GM21367 (cell line): ENCODE measurements around the gene OR2A25.
"Not testable (repeated sequence)": the region's sequence is repeated elsewhere in the genome, so short reads cannot be mapped to it uniquely, and the experiment has no call there.

ENCODE experiments used
- ATAC-seq: cut with Tn5 transposase; IDR thresholded peaks from one replicate; pipeline ENCODE4 v1.9.1; 2021; ENCODE audit not compliant: unreplicated experiment

OR2A25 gene, protein sequence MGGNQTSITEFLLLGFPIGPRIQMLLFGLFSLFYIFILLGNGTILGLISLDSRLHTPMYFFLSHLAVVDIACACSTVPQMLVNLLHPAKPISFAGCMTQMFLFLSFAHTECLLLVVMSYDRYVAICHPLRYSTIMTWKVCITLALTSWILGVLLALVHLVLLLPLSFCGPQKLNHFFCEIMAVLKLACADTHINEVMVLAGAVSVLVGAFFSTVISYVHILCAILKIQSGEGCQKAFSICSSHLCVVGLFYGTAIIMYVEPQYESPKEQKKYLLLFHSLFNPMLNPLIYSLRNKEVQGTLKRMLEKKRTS

DNA sequence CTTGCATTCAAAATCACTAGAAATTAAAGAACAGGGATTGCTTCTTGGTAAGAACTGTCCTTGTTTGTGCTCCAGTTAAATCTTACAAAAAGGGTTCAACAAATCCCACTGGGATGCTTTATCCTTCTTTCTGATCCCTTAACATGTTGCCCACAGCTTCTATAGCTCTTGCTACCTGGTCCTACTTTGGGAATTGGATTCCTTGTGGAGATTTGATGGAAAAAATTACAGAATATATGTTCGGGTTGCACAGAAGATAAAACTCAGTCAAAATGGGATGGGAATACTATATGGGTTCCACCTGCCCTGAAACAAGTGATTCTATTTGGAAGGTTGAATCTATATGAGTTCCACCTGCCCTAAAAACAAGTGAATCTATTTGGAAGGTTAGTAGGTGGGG is at the start of gene OR2A25:
OR2A25 (plus strand) TSS at position 301 of the 400 bp plus-strand sequence. CDS start 4,409 bp downstream, outside the sequence.
- ATAC-seq: no peak

DNA sequence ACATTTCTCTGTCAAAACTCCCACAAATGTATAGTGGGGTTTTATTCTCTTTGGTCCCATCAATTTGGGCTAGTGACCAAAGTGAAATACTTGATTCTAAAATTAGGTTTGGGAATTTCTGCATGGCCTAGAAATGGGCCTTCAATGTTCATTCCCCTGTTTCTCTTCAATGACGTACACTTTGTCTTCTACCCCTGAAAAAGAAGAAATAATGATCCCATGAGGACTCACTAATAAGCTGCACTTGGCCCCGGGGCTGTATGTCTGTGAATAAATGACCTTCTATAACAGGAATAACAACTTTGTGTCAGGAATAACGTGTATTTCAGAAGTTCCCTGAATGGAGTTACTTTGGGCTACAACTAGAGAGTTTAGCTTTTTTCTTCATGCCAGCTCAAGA is 49.3 kb upstream of the OR2A25 start:
- no peak for ATAC-seq

DNA sequence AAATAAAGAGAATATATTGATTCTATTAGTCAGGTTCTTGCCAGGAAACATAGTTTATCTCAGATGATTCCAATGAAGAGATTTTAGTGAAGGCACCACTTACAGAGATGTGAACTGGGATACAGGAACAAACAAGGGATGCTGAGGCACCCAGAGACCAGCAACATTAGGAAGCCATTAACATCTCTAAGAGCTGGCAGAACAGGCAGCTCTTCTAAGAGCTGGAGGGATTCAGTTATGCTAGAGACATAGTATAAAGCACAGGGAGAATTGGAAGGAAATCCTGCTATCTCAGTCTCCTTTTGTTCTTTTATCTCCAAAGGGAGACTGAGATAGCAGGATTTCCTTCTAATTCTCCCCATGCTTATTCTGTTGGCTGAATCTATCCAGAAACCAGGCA is 47.4 kb upstream of the OR2A25 start:
- no peak for ATAC-seq

DNA sequence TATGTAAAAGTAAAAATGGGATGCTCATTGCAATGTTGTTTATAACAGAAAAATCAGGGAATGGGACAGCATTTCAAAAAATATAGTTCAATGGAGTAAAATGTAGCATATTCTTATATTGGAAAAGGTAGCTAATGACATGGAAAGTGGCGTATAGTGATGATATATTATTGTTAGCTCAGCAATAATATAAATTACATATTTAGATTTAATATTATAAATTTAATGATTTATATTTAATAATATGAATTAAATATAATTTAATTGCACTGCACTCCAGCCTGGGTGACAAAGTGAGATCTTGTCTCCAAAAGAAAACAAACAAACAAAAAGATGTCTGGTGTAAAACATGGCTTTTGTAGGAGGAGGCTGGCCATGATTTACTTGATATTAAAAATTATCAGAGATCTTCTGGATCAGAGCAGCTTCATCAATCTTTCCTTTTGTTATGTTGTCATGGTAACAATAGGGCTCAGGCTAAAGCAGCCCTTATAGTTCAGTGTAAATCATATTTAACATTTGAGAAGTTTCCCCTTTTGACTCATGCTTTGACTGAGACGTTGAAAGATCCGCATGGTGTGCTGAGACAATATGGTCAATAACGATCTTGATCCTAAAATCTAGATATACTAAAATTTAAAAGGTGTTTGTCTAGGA is 46.3 kb upstream of the OR2A25 start:
- no peak for ATAC-seq

DNA sequence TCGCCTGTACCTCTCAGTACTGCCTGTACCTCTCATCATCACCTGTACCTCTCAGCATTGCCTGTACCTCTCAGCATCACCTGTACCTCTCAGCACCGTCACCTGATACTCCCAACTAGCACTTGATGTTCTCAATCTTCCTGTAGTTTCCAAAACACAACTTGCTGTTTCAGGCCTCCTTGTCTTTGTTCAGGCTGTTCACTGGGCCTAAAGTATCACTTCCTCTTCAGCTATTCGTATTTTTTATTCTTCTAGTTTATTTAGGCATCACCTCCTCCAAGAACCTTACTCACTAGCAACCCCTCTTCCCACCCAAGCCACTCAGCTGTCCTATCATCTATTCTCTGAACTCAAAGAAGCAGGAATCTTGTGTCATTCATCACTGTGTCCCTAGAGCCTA is 45.4 kb upstream of the OR2A25 start:
- ATAC-seq: no peak

DNA sequence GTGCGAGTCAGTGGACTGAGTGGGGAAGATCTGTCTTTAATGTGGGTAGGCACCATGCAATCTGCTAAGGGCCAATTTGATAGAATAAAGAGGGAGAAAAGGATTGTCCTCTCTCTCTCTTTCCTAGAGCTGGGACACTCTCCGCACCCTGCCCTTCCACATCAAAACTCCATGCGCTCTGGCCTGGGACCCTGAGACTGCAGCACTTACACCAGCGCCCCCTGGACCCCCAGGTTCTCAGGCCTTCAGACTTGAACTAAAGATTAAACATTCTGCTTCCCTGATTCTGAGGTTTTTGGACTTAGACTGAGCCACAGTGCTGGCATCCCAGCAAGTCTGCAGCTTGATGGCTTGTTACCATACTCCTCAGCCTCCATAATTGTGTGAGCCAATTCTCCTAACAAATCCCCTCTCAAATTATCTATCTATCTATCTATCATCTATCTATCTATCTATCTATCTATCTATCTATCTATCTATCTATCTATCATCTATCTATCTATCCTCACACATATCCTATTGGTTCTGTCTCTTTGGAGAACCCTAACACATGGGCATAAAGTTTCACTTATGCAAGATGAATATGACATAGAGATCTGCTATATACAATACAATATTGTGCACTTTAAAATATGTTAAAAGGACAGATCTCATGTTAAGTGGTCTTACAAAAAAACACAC is 43.3 kb upstream of the OR2A25 start:
- no peak for ATAC-seq

DNA sequence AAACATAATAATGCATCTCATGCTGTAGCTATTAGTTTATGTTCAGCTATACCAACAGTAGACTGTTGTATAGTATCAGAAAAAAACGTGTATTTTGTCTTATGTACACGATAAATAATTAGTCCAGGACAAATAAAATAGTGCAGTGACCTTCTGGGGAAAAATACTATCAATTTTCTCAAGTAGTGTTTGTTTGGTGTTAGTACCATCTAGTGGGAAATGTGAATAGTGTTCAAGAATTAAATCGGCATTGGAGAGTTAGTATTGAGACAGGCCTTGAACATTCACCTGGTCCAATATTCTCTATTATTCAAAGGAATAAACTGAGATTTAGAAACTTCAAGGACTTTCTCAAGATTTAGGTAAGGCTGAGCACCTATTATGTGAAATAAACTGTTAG is 42.5 kb upstream of the OR2A25 start:
- ATAC-seq: no peak

DNA sequence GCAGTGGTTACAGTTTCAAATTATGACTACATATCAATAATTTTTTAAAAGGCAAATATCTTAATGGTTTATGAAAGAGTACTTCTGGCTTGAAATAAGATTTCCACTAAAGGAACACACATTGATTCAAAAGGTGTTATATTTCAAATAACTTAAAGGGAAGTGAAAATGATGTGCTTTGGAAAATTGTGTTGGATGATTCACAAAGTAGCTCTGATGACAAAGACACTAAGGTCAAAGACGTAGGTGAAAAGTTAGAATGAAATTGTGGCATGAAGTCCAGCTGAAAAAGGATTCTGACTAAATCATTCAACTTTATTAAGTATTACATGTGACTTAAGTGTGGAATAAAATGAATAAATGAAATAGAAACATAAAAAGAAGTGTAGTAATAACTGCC is 41.6 kb upstream of the OR2A25 start:
- ATAC-seq: no peak

DNA sequence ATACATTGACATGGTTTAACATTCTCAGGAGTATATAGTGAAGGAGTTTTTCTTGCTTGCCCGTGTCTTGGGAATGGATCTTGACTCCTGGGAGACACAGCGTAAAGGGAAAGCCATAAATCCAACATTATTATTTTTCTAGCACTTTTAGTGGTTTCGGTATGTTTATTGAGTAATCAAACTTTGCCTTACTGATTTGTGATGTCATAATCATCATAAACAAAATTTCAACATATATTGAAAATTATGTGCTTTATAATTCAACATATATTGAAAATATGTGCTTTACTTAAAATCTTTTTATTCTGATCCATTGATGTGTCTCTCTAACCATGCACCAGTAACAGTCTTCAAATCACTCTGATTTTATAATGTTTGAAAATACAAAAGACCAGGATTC is 41.1 kb upstream of the OR2A25 start:
- ATAC-seq: no peak

DNA sequence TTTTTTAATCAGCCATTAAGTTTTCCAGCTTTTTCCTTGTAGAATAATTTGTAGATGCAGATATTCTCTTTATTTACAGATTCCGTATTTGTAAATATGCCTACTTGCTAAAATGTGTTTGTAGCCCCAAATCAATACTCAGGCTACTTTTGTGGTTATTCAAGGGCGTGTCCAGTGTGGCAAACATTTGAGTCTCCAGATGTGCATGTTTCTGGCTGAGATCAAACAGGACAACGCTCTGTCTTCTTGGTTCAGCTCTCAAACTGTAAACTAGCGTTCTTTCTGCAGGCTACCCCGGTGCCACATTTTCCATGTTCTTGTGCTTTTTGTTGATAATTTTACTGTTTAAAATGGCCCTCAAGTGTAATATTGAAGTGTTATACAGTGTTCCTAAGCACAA is 37.1 kb upstream of the OR2A25 start:
- no peak for ATAC-seq

DNA sequence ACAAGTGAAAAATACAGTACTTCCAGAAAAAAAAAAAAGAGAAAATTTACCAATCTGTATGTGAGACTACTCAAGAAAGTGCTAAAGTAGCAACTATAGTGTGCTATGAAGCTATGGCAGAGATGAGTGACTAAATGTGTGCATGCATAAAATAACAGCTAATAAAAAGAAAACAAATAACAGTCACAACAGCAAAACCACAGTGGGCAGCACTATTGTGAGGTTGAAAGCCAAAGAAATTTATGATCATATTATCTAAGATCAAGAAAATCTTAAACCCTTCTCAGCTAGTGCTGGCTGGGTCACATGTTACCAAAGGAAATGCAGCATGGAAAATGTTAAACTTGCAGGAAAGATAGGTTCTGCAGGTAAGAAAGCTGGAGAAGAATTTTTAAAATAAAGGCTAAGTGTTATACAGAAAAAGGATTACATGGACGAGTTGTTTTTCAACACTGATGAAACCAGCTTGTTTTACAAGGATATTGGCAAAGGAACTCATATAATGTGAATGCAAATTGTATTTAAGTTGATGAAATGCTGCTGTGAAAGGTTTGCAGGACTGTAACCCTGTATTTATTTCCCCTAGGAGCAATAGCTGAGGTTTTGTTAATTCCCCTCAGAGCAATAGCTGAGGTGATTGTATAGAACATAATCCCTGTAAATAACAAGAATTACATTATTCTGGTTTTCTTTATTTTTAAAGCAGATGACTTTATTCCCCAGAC is 36.5 kb upstream of the OR2A25 start:
- no peak for ATAC-seq

DNA sequence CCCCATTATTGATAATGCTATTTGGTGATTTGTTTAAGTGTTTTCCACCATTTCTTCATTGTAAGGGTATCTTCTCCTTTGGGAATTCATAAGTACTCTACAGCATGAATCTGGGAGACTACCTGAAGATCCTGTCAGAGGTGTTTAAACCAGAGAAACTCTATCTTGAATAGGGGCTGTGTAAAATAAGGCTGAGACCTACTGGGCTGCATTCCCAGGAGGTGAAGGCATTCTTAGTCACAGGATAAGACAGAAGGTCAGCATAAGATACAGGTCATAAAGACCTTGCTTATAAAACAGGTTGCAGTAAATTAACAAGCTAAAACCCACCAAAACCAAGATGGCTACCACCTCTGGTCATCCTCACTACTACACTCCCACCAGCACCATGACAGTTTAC is 34.2 kb upstream of the OR2A25 start:
- no peak for ATAC-seq

DNA sequence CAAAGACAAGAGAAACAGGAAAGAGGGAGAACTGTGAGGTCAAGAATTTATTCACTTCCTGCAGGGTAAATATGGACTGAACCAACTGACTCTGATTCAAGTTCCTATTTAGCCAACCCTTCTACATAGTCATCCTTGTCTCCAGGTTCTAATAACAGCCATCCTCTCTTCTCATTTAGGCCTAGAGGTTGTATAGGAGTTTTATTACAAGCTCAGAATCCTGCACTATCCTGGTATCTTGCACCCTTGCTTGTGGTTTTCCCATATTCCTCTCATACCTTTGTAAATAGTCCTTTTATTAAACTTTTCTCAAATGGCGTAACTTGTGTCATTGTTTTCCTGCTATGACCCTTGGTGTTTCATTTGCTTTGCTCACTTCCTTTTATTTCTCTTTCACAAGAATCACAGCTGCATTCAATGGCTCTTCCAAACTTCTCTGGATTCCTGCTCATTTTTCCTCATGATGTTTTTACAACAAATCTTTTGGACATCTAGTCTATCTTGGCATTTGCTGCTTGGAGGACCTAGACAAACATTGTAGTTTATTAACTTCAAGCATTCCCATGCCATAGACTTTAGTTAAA is 33.2 kb upstream of the OR2A25 start:
- ATAC-seq: no peak

DNA sequence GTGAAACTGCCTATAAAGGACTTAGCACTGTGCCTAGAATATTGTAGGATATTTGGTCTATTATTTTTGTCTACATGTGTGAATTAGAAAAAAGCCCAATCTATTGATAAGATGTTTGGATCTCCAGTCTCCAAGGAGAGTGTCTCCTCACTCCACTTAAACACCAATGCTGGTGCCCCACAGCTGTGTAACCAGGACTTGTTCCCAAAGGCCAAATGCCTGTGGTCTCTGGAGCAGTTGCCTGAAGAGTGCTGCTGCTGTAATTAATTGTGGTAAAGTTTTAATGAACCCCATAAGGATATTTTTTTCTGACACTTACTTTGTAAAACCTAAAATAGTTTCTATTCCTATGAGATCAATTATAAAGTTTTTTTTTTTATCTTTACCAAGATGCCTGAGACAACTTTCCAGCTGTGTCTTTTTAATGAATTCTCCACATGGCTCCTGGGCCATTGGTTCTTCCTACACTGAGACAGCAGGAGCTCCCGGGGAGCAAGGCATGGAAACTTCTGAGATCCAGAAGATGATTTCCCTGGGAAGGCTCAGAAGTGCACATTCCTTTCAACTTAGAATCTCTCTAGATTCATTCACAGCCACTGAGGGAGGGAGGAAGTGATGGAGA is 32.1 kb upstream of the OR2A25 start:
- ATAC-seq: no peak

DNA sequence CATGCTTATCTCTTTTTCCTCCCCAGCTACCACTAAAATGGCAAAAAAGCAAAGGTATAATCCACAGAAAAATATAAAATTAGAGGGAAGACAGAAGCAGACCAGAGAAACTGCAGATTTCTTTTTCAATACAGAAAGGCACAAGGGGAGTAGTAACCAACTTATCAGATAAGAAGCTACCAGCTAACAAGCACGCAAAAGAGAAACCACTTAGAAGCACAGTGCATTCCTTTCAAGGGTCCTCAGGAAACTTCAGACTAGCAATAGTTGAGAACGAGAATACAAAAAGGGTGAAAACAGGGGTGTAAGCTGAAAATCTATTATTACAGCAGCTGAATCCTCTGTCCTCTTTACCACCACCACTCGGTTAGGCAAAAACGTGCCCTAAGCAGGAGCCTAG is 30.7 kb upstream of the OR2A25 start:
- no peak for ATAC-seq

DNA sequence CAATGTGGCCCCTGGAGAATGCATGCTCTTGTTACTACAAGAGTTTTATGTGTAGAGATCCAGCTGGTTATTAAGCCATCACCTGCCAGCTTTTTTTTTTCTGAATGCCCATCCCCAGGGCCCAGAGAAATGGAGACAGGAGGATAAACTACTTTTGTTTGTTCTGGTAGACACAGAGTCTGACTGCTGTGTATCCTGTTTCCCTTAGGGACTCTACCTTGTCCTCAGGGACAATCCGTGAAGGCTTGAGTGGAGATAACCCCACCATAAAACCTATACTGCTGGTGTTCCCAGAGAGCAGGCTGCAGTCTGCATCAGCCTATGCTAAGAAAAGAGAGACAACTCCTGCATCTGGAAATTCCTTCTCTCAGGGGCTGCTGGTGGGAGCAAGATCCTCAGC is 21.0 kb upstream of the OR2A25 start, which contains the start of gene OR2A5:
OR2A5 (plus strand) TSS at position 301 of the 400 bp plus-strand sequence. CDS start 1,454 bp downstream, outside the sequence.
- ATAC-seq: no peak

DNA sequence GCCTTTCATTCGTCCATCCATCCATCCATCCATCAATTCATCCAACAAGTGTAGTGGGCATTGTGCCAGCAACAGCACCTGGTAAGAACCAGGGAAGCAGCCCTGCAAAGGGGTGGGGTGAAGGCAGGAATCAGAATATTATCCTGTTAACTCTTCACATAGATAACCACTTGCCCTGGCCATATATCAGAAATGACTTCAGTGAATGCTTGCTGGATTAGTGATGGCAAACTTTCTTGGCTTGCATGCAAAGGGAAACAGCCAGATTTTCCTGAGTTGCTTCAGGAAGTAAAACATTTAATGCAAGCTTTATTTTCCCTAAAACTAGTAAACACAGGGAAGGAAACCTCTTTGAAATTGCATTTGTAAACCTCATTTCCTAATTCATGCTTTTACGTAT is 20.1 kb upstream of the OR2A25 start:
- no peak for ATAC-seq

DNA sequence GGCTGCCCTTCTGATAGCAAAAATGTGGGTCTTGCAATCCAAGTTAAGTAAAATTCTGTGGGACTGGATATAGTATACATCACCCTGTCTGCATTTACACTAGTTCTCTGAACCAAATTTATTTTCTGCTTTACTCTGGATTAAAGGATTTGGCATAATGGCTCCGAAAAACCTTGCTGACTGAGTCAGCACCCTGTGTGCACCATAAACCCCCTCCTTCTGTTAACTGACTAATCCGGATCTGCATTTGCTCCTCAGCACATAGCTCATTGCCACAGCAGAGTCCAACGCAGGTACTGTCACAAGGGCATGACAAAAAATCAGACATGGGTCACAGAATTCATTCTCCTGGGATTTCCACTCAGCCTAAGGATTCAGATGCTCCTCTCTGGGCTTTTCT is 19.5 kb upstream of the OR2A25 start:
- no peak for ATAC-seq

DNA sequence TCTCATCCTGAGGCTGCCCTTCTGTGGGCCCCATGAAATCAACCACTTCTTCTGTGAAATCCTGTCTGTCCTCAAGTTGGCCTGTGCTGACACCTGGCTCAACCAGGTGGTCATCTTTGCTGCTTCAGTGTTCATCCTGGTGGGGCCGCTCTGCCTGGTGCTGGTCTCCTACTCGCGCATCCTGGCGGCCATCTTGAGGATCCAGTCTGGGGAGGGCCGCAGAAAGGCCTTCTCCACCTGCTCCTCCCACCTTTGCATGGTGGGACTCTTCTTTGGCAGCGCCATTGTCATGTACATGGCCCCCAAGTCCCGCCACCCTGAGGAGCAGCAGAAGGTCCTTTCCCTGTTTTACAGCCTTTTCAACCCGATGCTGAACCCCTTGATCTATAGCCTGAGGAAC is 18.7 kb upstream of the OR2A25 start:
- ATAC-seq: not testable (repeated sequence)

DNA sequence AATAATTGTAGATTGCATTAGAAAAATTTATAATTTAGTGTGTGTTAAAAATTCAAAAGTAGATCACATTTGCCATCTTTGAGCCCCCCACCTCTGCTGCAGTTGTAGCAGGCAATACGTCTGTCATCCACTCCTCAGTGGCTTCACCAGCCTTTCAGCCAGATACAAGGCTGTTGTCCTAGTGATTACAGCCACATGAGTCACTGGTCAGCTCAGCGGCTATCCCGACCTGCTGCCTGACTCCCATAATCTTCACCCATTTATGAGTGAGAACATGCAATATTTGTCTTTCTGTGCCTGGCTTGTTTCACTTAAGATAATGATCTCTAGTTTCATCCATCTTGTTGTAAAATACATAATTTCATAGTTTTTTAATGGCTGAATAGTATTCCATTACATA is 11.7 kb upstream of the OR2A25 start:
- ATAC-seq: no peak

DNA sequence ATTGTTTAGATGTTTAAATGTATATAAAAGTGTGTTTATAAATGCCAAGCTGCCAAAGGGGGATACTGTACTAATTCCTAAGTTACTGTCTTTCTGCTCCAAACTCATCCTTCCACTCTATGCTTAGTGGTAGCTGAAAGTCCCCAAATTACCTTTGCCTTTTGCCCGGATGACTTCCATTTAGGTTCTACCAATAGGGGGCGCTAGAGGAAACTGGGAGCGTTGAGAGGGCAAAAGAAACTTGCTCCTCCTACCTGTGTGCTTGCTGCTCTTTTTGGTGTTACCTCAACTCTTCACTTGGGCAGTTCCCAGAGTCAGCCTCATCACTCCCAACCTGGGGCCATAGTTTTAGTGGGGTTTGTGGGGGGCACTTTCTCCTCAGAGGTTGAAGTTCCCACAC is 5.9 kb upstream of the OR2A25 start:
- no peak for ATAC-seq
